GM12891 (cell line): Measurements from ENCODE around the gene FURIN.
A peak's percentile ranks its signal among the peaks of the same experiment; 100 is the strongest.
"Not testable (repeated sequence)": the region's sequence is repeated elsewhere in the genome, so short reads cannot be mapped to it uniquely, and the experiment has no call there.

Experiments used
- DNase-seq: peaks from one replicate; pipeline ENCODE4 v3.0.0; 2011; ENCODE audit warnings: low spot score; ENCODE audit not compliant: insufficient read length
- FAIRE-seq: peaks from 2 replicates; lab custom pipeline; 2011; peaks lifted over from hg19 to GRCh38; lab: Jason Lieb, UNC
- PAX5 ChIP-seq: IDR thresholded peaks from 2 replicates; pipeline ENCODE4 v1.6.1; 2011; ENCODE audit warnings: low read length, moderate library complexity, mild to moderate bottlenecking; ENCODE audit not compliant: insufficient read depth, severe bottlenecking
- POLR2A ChIP-seq: IDR thresholded peaks from 2 replicates; pipeline ENCODE4 v1.6.1; 2011; ENCODE audit warnings: low read depth, low read length, control low read depth
- POLR2AphosphoS5 ChIP-seq: IDR thresholded peaks from 2 replicates; pipeline ENCODE4 v1.6.1; 2011; ENCODE audit warnings: low read depth, low read length, control low read depth
- POU2F2 ChIP-seq: IDR thresholded peaks from 2 replicates; pipeline ENCODE4 v1.6.1; 2011; ENCODE audit warnings: low read depth, mild to moderate bottlenecking, control low read depth, low read length, moderate library complexity
- SPI1 ChIP-seq: IDR thresholded peaks from 2 replicates; pipeline ENCODE4 v1.6.1; 2011; ENCODE audit warnings: low read depth, low read length, control low read depth
- TAF1 ChIP-seq: IDR thresholded peaks from 2 replicates; pipeline ENCODE4 v1.6.1; 2011; ENCODE audit warnings: low read depth, low read length, control low read depth

Gene FURIN

DNA sequence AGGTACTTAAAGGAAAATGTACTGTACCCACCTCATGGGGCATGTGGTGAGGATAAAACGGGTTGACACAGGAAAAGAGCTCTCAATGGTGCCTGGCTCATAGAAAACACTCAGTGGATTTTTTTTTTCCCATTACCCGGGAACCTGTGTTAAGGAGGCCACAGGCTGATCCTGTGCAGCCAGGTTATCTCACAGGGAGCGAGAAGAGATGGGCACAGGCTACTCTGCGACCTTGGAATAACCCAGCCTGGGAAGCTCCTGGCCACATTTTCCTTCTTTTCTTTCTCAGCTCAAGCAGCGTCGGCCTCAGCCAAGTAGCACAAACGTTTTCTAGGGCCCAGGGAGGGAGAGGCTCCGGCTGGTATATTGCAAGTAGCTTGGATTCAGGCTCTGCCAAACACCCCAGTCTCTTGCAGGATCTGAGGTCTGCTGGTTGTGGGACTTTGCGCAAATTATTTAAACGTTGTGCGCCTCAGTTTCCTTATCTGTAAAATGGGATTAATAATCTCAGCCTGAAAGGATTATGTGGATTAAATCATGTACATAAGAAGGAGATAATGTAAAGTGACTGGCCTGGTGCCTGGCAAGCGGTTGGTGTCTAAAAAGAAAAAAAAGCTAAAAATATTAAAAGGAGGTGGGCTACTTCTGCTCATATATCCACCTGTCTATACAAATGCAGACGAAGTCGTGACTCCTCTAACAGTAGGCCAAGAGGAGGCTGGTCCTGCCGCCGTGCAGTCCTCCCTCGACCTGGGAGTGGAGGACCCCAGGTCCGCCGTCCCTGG lies 2.2 kb downstream of the FURIN start:
- no peak for DNase-seq
- FAIRE-seq, result no peak
- TF ChIP-seq PAX5 (no peak), POLR2A (no peak), POU2F2 (no peak), SPI1 (no peak), POLR2AphosphoS5 (no peak), TAF1 (no peak)

DNA sequence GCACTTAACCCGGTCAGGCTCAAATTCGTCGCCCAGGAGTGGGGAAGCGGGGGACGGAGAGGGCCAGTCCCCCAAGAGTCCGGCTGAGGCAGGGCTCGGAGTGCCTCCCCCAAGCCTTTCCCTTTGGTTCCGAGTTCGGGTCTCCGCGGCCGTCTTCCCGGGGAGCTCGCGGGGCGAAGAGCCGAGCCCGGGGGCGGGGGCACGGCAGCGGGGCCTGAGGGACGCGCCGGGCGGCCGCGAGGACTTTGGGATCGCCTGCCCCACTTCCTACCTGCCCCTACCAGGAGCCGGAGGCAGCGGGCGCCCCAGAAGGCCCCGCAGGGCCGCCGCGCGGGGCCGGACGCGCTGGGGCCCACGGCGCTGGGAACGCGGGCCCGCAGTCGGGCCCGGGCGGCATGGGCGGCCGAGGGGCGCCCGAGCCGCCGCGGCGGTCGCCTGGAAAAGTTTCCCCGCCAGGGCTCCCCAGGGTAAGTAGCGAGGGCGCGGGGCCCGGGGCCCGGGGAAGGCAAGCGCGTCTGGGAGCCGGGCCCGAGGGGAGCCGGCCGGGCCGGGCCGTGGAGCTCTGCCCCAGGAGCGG lies 2.8 kb downstream of the FURIN start:
- DNase-seq (no peak), FAIRE-seq (no peak)
- TF ChIP-seq POU2F2 (no peak), SPI1 (no peak), PAX5 (no peak), POLR2A (no peak), POLR2AphosphoS5 (no peak), TAF1 (no peak)

DNA sequence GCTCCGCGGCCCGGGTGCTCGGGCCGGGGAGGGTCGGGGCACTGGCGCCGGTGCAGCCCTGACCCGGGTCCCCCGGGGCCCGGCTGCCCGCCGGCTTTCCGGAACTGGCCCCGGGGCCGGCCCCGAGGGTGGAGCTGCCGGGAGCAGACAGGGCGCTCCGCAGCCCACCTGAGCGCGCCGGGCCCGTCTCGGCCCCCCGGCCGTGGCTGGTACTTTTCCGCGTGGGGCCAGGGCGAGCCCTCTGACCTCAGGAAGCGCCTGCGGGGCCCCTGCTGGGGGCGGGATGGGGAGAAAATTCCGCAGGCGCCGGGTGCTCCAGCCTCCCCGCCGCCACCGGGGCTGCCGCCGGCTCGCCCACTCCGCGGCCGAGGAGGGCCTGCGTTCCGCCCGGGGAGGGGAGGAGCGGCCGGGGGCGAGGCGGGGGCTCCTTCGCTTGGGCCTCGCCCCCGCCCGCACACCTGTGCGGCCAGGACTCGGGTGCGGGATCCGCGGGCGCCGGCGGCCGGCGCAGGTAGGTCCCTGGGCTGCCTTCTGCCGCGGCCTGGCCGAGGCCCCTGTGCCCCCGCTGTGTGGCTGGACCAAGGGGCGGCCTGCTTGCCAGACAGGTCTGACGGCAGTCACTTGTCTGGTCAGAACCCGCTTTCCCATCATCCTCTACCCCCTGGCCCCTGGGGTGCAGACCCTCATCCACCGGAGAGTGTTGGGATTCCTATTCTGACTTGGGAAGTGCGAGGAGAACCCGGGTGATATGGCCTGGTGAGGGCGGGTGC lies 3.5 kb downstream of the FURIN start:
- DNase-seq (no peak), FAIRE-seq (no peak)
- TF ChIP-seq PAX5 (no peak), POLR2AphosphoS5 (no peak), POU2F2 (no peak), POLR2A (no peak), TAF1 (no peak), SPI1 (no peak)

- TF ChIP-seq SPI1, result 0 out of 2 replicates have a peak, but pooled peaks have one; percentile 6
- TF ChIP-seq POLR2AphosphoS5, result no peak
- TF ChIP-seq POLR2A, result peak; percentile 78
- TF ChIP-seq TAF1, result 0 out of 2 replicates have a peak, but pooled peaks have one; percentile 27
- peak; percentile 17 for TF ChIP-seq PAX5
- TF ChIP-seq POU2F2, result no peak
- DNase-seq, result no peak
- peak; percentile 40 for FAIRE-seq
Observed at GRCh38 chr15:90872486-90873184, 4.2 kb downstream of the FURIN start.

DNA sequence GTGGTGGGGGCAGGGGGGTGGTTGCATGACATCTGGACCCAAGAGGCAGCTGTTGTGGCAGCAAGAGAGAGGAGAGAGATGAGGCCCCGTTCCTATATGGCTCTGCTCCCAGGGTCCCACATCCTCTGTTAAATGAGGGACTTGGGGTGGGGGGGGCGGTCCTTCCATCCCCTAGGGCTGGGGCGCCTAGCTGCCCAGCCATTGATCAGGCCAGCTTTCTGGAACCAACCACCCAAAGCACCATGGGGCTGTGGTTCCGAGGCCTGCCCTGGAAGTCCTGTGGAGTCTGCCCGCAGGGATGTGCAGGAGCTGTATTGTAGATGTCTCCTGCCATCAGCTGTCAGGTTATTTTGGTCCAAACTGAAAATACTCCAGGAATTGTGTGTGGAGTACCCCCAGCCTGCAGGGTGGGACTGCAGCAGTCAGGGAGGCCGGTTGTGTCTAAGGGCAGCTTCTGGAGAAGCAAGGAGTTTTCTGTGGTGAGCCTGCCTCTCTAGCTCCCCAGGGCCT lies 5.2 kb downstream of the FURIN start:
- DNase-seq, result no peak
- no peak for FAIRE-seq
- TF ChIP-seq SPI1 (no peak), POLR2A (no peak), POU2F2 (no peak), TAF1 (no peak), POLR2AphosphoS5 (no peak), PAX5 (no peak)

- TF ChIP-seq POU2F2, result no peak
- TF ChIP-seq PAX5, result no peak
- no peak for TF ChIP-seq SPI1
- no peak for TF ChIP-seq POLR2A
- TF ChIP-seq POLR2AphosphoS5, result no peak
- TF ChIP-seq TAF1, result no peak
- DNase-seq, result no peak
- no peak for FAIRE-seq
Observed at GRCh38 chr15:90873998-90874605, 5.7 kb downstream of the FURIN start.

GRCh38 chr15:90874986-90875385 lies 6.6 kb downstream of the FURIN start:
- not testable (repeated sequence) for DNase-seq, FAIRE-seq

GRCh38 chr15:90875549-90875981 lies 7.2 kb downstream of the FURIN start:
- DNase-seq (no peak), FAIRE-seq (no peak)
- no peak for TF ChIP-seq POLR2A
- TF ChIP-seq TAF1, result no peak
- no peak for TF ChIP-seq POLR2AphosphoS5
- no peak for TF ChIP-seq PAX5
- TF ChIP-seq SPI1, result no peak
- TF ChIP-seq POU2F2, result no peak
